Stimulated activated effector memory CD8-positive, alpha-beta T cell treated with anti-CD3 and anti-CD28 coated beads, Interleukin-12 subunit alpha, Interleukin-12 subunit beta, amount 100 ng/mL, for 72 hours (primary cell): ENCODE data around the gene ALOX15.
A peak's percentile ranks its signal among the peaks of the same experiment; 100 is the strongest.
"Not testable (repeated sequence)": the region's sequence is repeated elsewhere in the genome, so short reads cannot be mapped to it uniquely, and the experiment has no call there.

Experiments used
- ATAC-seq: fragments of 150-1000 bp; cut with Tn5 transposase; 2 replicates; pipeline ENCODE4 v1.10.0; 2021
- DNase-seq, 2 donors: peaks; one replicate each; pipeline ENCODE4 v3.0.0; 2021 to 2022; ENCODE audit warnings: low spot score in 2 of 2
- H3K27ac Mint-ChIP-seq: one replicate; pipeline ENCODE4 v1.8.0; 2022; ENCODE audit warnings: mild to moderate bottlenecking, mixed read lengths
- H3K36me3 Mint-ChIP-seq: one replicate; pipeline ENCODE4 v1.8.0; 2022; ENCODE audit warnings: mild to moderate bottlenecking, mixed read lengths
- H3K4me1 Mint-ChIP-seq: one replicate; pipeline ENCODE4 v1.8.0; 2022; ENCODE audit warnings: mixed read lengths
- H3K4me3 Mint-ChIP-seq: one replicate; pipeline ENCODE4 v1.8.0; 2022; ENCODE audit warnings: mild to moderate bottlenecking, mixed read lengths
- H3K9me3 Mint-ChIP-seq: one replicate; pipeline ENCODE4 v1.8.0; 2022; ENCODE audit warnings: mixed read lengths

The ALOX15 gene

GRCh38 chr17:4596636-4597380, 44.7 kb downstream of the ALOX15 start:
- H3K27ac Mint-ChIP-seq: no peak overlapping the region
- no peak overlapping the region for H3K4me3 Mint-ChIP-seq
- peaks cover 6% of the 10 kb centered on the region for H3K4me1 Mint-ChIP-seq
- ATAC-seq (no peak), DNase-seq (no peak)
- no peaks in the 10 kb centered on the region for H3K36me3 Mint-ChIP-seq
- H3K9me3 Mint-ChIP-seq: no peaks in the 10 kb centered on the region

- H3K4me3 Mint-ChIP-seq, H3K4me1 Mint-ChIP-seq, ATAC-seq, H3K27ac Mint-ChIP-seq, H3K9me3 Mint-ChIP-seq, H3K36me3 Mint-ChIP-seq, DNase-seq: not testable (repeated sequence)
Observed at GRCh38 chr17:4595685-4596342, 45.7 kb downstream of the ALOX15 start.

- no peaks in the 10 kb centered on the region for H3K9me3 Mint-ChIP-seq
- H3K36me3 Mint-ChIP-seq: no peaks in the 10 kb centered on the region
- H3K4me1 Mint-ChIP-seq: peaks cover 6% of the 10 kb centered on the region
- no peak overlapping the region for H3K27ac Mint-ChIP-seq
- DNase-seq (peak in 1 of 2 donors; percentile 61), ATAC-seq (peak; percentile 51)
- H3K4me3 Mint-ChIP-seq: no peak overlapping the region
Observed at GRCh38 chr17:4594931-4595684, 46.4 kb downstream of the ALOX15 start.

GRCh38 chr17:4594406-4594805, 47.1 kb downstream of the ALOX15 start:
- Mint-ChIP-seq H3K4me1 (peaks cover 6% of the 10 kb centered on the region), H3K4me3 (no peak overlapping the region), H3K27ac (no peak overlapping the region), H3K36me3 (no peaks in the 10 kb centered on the region), H3K9me3 (no peaks in the 10 kb centered on the region)
- DNase-seq (no peak), ATAC-seq (no peak)

GRCh38 chr17:4593021-4593421, 48.5 kb downstream of the ALOX15 start:
- Mint-ChIP-seq H3K4me3 (no peak overlapping the region), H3K9me3 (no peaks in the 10 kb centered on the region), H3K27ac (no peak overlapping the region), H3K36me3 (no peaks in the 10 kb centered on the region), H3K4me1 (peaks cover 6% of the 10 kb centered on the region)
- ATAC-seq (no peak), DNase-seq (no peak)

- DNase-seq: no peak
- no peak overlapping the region for H3K27ac Mint-ChIP-seq
- no peak overlapping the region for H3K4me3 Mint-ChIP-seq
- H3K9me3 Mint-ChIP-seq: no peaks in the 10 kb centered on the region
- H3K36me3 Mint-ChIP-seq: no peaks in the 10 kb centered on the region
- peaks cover 6% of the 10 kb centered on the region for H3K4me1 Mint-ChIP-seq
- ATAC-seq: no peak
Observed at GRCh38 chr17:4592240-4593005, 49.1 kb downstream of the ALOX15 start.

- Mint-ChIP-seq H3K4me1 (peaks cover 6% of the 10 kb centered on the region), H3K36me3 (no peaks in the 10 kb centered on the region), H3K4me3 (no peak overlapping the region), H3K9me3 (no peaks in the 10 kb centered on the region), H3K27ac (no peak overlapping the region)
- no peak for DNase-seq
- ATAC-seq: no peak
Observed at GRCh38 chr17:4591529-4591928, 49.9 kb downstream of the ALOX15 start.

GRCh38 chr17:4590981-4591453, 50.5 kb downstream of the ALOX15 start:
- Mint-ChIP-seq H3K4me1 (peaks cover 6% of the 10 kb centered on the region), H3K36me3 (no peaks in the 10 kb centered on the region), H3K9me3 (no peaks in the 10 kb centered on the region), H3K4me3 (no peak overlapping the region), H3K27ac (no peak overlapping the region)
- no peak for DNase-seq
- ATAC-seq: no peak

- ATAC-seq, H3K36me3 Mint-ChIP-seq, DNase-seq, H3K4me1 Mint-ChIP-seq, H3K4me3 Mint-ChIP-seq, H3K9me3 Mint-ChIP-seq, H3K27ac Mint-ChIP-seq: not testable (repeated sequence)
Observed at GRCh38 chr17:4590042-4590441, 51.4 kb downstream of the ALOX15 start.

GRCh38 chr17:4588898-4589625, 52.4 kb downstream of the ALOX15 start:
- ATAC-seq: no peak
- H3K4me3 Mint-ChIP-seq: no peak overlapping the region
- H3K9me3 Mint-ChIP-seq: no peaks in the 10 kb centered on the region
- H3K36me3 Mint-ChIP-seq: no peaks in the 10 kb centered on the region
- H3K27ac Mint-ChIP-seq: no peak overlapping the region
- DNase-seq: no peak
- H3K4me1 Mint-ChIP-seq: peaks cover 5% of the 10 kb centered on the region

GRCh38 chr17:4588391-4588790, 53.1 kb downstream of the ALOX15 start:
- peaks cover 5% of the 10 kb centered on the region for H3K4me1 Mint-ChIP-seq
- H3K36me3 Mint-ChIP-seq: no peaks in the 10 kb centered on the region
- no peaks in the 10 kb centered on the region for H3K9me3 Mint-ChIP-seq
- H3K4me3 Mint-ChIP-seq: no peak overlapping the region
- ATAC-seq (no peak), DNase-seq (no peak)
- H3K27ac Mint-ChIP-seq: no peak overlapping the region

- Mint-ChIP-seq H3K9me3 (no peaks in the 10 kb centered on the region), H3K36me3 (no peaks in the 10 kb centered on the region), H3K27ac (no peak overlapping the region), H3K4me3 (no peak overlapping the region), H3K4me1 (peaks cover 5% of the 10 kb centered on the region)
- no peak for DNase-seq
- no peak for ATAC-seq
Observed at GRCh38 chr17:4587803-4588202, 53.7 kb downstream of the ALOX15 start.

GRCh38 chr17:4587195-4587594, 54.3 kb downstream of the ALOX15 start:
- Mint-ChIP-seq H3K9me3 (no peaks in the 10 kb centered on the region), H3K27ac (no peak overlapping the region), H3K36me3 (no peaks in the 10 kb centered on the region), H3K4me3 (no peak overlapping the region), H3K4me1 (peaks cover 5% of the 10 kb centered on the region)
- DNase-seq: no peak
- ATAC-seq: peak; percentile 6

GRCh38 chr17:4586043-4586442, 55.4 kb downstream of the ALOX15 start:
- no peak for ATAC-seq
- Mint-ChIP-seq H3K4me1 (peaks cover 5% of the 10 kb centered on the region), H3K4me3 (no peak overlapping the region), H3K27ac (no peak overlapping the region), H3K9me3 (no peaks in the 10 kb centered on the region), H3K36me3 (no peaks in the 10 kb centered on the region)
- no peak for DNase-seq
